B cell (primary cell): ENCODE results near the gene TUBB4A. TPM values are rescaled to one million over a fixed set of nuclear protein-coding genes. Genes with fewer than 3 reads are reported as not detected.

Experiments
- ATAC-seq: fragments of 200-7000 bp; cut with Tn5 transposase; one replicate; pipeline ENCODE4 v1.10.0; 2021; ENCODE audit warnings: low read depth, mild to moderate bottlenecking, moderate number of reproducible peaks, moderate library complexity
- CTCF ChIA-PET: fragments of 350-600 bp; sonication (Branson Sonifier 250); formaldehyde crosslinking; loops from one replicate; lab custom pipeline; 2021; ENCODE audit warnings: antibody characterized with exemption, inconsistent platforms; lab: Charles Lee
- POLR2A ChIA-PET: fragments of 350-600 bp; sonication (Branson Sonifier 250); formaldehyde crosslinking; loops from one replicate; lab custom pipeline; 2021; ENCODE audit warnings: antibody characterized with exemption; lab: Charles Lee
- DNase-seq: peaks from one replicate; pipeline ENCODE4 v3.0.0; 2013
- H2AFZ ChIP-seq: 2 replicates; pipeline ENCODE4 v1.6.1; 2012; ENCODE audit warnings: mild to moderate bottlenecking, low read depth, low read length; ENCODE audit not compliant: insufficient read depth, poor library complexity, severe bottlenecking
- H3K27ac ChIP-seq, 2 donors: 1 replicate in 1 of 2; 2 replicates in 1 of 2; pipeline ENCODE4 v1.5.1; 2012 to 2013; ENCODE audit warnings: low read length in 2 of 2, mild to moderate bottlenecking in 2 of 2, moderate library complexity in 1 of 2
- H3K27me3 ChIP-seq, 4 experiments: fragments of 200-600 bp in 1 of 4; sonication (generic) in 1 of 4; replicated peaks in 1 of 4; 1 replicate in 2 of 4; 2 replicates in 2 of 4; pipeline versions ENCODE4 v1.6.1 to v1.7.0; 2013 to 2016; ENCODE audit warnings: low read length in 3 of 4, mild to moderate bottlenecking in 2 of 4, mixed read lengths in 1 of 4, moderate library complexity in 1 of 4; ENCODE audit not compliant: insufficient read depth in 4 of 4, control insufficient read depth in 3 of 4; ENCODE audit errors: control extremely low read depth in 1 of 4
- H3K36me3 ChIP-seq, 2 experiments: replicated peaks in 1 of 2; 1 replicate in 1 of 2; 2 replicates in 1 of 2; pipeline versions ENCODE4 v1.6.1 to v1.7.1; 2013; ENCODE audit warnings: low read length in 1 of 2; ENCODE audit not compliant: insufficient read depth in 2 of 2, control insufficient read depth in 1 of 2; ENCODE audit errors: control extremely low read depth in 1 of 2, extremely low read depth in 1 of 2
- H3K4me1 ChIP-seq, 2 donors: fragments of 200-600 bp in 1 of 2; sonication (generic) in 1 of 2; 1 replicate in 1 of 2; 2 replicates in 1 of 2; pipeline versions ENCODE4 v1.5.1 to v1.6.1; 2013 to 2017; ENCODE audit warnings: low read length in 2 of 2; ENCODE audit not compliant: control insufficient read depth in 2 of 2, insufficient read depth in 2 of 2
- H3K4me2 ChIP-seq: replicated peaks from 2 replicates; pipeline ENCODE3; 2012; ENCODE audit warnings: mild to moderate bottlenecking, low read depth, low read length; ENCODE audit not compliant: poor library complexity, severe bottlenecking
- H3K4me3 ChIP-seq, 5 experiments: fragments of 200-600 bp in 1 of 5; sonication (generic) in 1 of 5; 1 replicate in 3 of 5; 2 replicates in 2 of 5; pipeline versions ENCODE4 v1.5.1 to v1.7.0; 2011 to 2016; ENCODE audit warnings: low read length in 4 of 5, mild to moderate bottlenecking in 4 of 5, low read depth in 2 of 5, control low read depth in 1 of 5, moderate library complexity in 1 of 5; ENCODE audit not compliant: insufficient read depth in 1 of 5; ENCODE audit errors: control extremely low read depth in 1 of 5, extremely low read depth in 1 of 5
- H3K79me2 ChIP-seq: fragments of 200-600 bp; sonication (generic); one replicate; pipeline ENCODE4 v1.6.0; 2016; ENCODE audit warnings: low read length; ENCODE audit not compliant: control insufficient read depth, insufficient read depth
- H3K9ac ChIP-seq: fragments of 200-600 bp; sonication (generic); 2 replicates; pipeline ENCODE4 v1.6.1; 2017; ENCODE audit warnings: mild to moderate bottlenecking, low read length, moderate library complexity
- H3K9me3 ChIP-seq, 3 donors: one replicate each; pipeline versions ENCODE4 v1.6.1 to v1.7.1; 2013; ENCODE audit warnings: low read length in 2 of 3; ENCODE audit not compliant: control insufficient read depth in 2 of 3, insufficient read depth in 1 of 3; ENCODE audit errors: control extremely low read depth in 1 of 3
- H4K20me1 ChIP-seq: 2 replicates; pipeline ENCODE4 v1.6.0; 2012; ENCODE audit warnings: mild to moderate bottlenecking, low read length; ENCODE audit not compliant: insufficient read depth, control insufficient read depth, poor library complexity, severe bottlenecking
- H3K27ac Mint-ChIP-seq: one replicate; pipeline ENCODE4 v1.8.0; 2021; ENCODE audit warnings: mixed read lengths
- H3K27me3 Mint-ChIP-seq: one replicate; pipeline ENCODE4 v1.8.0; 2021; ENCODE audit warnings: mixed read lengths
- H3K4me1 Mint-ChIP-seq: one replicate; pipeline ENCODE4 v1.8.0; 2021; ENCODE audit warnings: mixed read lengths
- H3K4me3 Mint-ChIP-seq: one replicate; pipeline ENCODE4 v1.8.0; 2021; ENCODE audit warnings: mixed read lengths
- H3K9me3 Mint-ChIP-seq: one replicate; pipeline ENCODE4 v1.8.0; 2022; ENCODE audit warnings: mixed read lengths; ENCODE audit not compliant: insufficient read depth
- EZH2 ChIP-seq: IDR thresholded peaks from 2 replicates; pipeline ENCODE4 v1.6.1; 2012; ENCODE audit warnings: borderline replicate concordance, low read depth, mild to moderate bottlenecking, moderate library complexity, low read length; ENCODE audit not compliant: insufficient read depth, poor library complexity, severe bottlenecking
- WGBS: methylation state at CpG from one replicate; pipeline ENCODE4 v1.1.5; 2013; ENCODE audit warnings: missing lambda C conversion rate; ENCODE audit not compliant: insufficient coverage; 5-methylcytosine and 5-hydroxymethylcytosine counted together
- intact Hi-C: fragments of 100-400 bp; cut with micrococcal nuclease; formaldehyde crosslinking; loops from one replicate; pipeline ENCODE4 v1.10.0; 2022
- polyA plus RNA-seq: library from polyadenylated mRNA; depleted of rRNA; stranded (reverse); fragments of >200 nt; gene quantifications from 2 replicates; pipeline ENCODE4 v1.2.3, GENCODE V29; 2012
- total RNA-seq, 2 donors: library from RNA; stranded (reverse); fragments of 120-200 nt in 1 of 2; gene quantifications; 1 replicate in 1 of 2; 2 replicates in 1 of 2; pipeline versions ENCODE4 v1.2.3 to v1.2.4, GENCODE V29; 2013 to 2022
- TF ChIP-seq, protein P1 (sequence below): fragments of 200-600 bp; IDR thresholded peaks from one replicate; pipeline ENCODE4 v1.8.0; 2022; ENCODE audit warnings: antibody characterized with exemption, mild to moderate bottlenecking

Gene TUBB4A
- total and polyA plus RNA-seq, 2 donors (not counting 1 experiment from before 2014, with no cell fraction given) = 3.9 to 21.9 TPM

DNA sequence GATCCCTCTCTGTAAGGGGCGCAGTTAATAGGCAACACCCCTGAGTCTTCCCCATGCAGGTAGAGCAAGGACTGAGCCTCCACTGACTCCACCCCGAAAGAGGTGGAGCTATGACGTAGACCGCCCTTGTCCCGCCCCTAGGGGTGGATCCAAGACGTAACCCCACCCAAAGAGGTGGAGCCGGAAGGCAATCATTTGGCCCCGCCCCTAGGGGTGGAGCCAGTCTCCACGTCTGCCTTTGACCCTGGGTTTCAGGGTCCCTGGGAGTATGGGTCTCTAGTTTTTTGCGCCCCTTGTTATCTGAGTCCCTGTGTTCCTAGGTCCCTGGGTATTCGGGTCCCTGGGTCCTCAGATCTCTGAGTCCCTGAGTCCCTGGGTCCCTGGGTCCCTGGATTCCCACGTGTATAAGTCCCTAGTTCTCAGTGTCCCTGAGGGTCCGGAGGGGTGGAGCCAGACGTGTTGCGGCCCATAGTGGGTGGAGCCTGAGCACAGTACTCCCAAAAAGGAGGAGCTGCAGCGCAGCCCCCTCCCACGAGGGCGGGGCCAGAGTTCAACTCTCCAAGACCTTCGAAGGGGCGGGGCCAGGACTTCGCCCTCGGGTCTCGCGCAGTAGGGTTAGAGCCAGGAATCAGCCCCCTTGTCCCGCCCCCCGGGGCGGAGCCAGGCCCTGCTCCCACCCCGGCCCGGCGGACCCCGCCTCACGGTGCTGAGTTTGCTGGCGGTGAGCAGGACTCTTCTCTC, 25.8 kb downstream of the TUBB4A start:
- Histone ChIP-seq H3K36me3 (peaks cover 0 to 58% of the 10 kb centered on the region in 2 experiments), H3K27ac (no peak overlapping the region), H3K9me3 (peaks cover 0 to 11% (median 0%) of the 10 kb centered on the region in 3 donors), H3K4me3 (no peak overlapping the region), H3K4me1 (peaks cover 6 to 14% of the 10 kb centered on the region in 2 donors), H3K9ac (no peak overlapping the region), H2AFZ (no peak overlapping the region), H3K4me2 (no peak overlapping the region), H4K20me1 (peaks cover 17% of the 10 kb centered on the region), H3K27me3 (no peaks in the 10 kb centered on the region), H3K79me2 (peaks cover 26% of the 10 kb centered on the region)
- no peak for TF ChIP-seq EZH2
- TF ChIP-seq, protein P1, sequence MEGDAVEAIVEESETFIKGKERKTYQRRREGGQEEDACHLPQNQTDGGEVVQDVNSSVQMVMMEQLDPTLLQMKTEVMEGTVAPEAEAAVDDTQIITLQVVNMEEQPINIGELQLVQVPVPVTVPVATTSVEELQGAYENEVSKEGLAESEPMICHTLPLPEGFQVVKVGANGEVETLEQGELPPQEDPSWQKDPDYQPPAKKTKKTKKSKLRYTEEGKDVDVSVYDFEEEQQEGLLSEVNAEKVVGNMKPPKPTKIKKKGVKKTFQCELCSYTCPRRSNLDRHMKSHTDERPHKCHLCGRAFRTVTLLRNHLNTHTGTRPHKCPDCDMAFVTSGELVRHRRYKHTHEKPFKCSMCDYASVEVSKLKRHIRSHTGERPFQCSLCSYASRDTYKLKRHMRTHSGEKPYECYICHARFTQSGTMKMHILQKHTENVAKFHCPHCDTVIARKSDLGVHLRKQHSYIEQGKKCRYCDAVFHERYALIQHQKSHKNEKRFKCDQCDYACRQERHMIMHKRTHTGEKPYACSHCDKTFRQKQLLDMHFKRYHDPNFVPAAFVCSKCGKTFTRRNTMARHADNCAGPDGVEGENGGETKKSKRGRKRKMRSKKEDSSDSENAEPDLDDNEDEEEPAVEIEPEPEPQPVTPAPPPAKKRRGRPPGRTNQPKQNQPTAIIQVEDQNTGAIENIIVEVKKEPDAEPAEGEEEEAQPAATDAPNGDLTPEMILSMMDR = no peak
- Mint-ChIP-seq H3K9me3 (no peaks in the 10 kb centered on the region), H3K27me3 (no peaks in the 10 kb centered on the region), H3K4me3 (no peak overlapping the region), H3K4me1 (peaks cover 14% of the 10 kb centered on the region), H3K27ac (no peak overlapping the region)
- ChIA-PET CTCF (no interaction called here), POLR2A (no interaction called here)
- peak; percentile 87 for ATAC-seq
- intact Hi-C loops = no loop called here
- 90% methylated on average over 33 of the region's 33 CpGs for WGBS
- peak; percentile 69 for DNase-seq
